HG02884 (cell line): Measurements from ENCODE around the gene COPS4.
"Not testable (repeated sequence)": the region's sequence is repeated elsewhere in the genome, so short reads cannot be mapped to it uniquely, and the experiment has no call there.

Source experiments
- ATAC-seq: cut with Tn5 transposase; IDR thresholded peaks from one replicate; pipeline ENCODE4 v1.9.1; 2021; ENCODE audit warnings: mild to moderate bottlenecking, moderate library complexity; ENCODE audit not compliant: unreplicated experiment

The COPS4 gene

GRCh38 chr4:83080561-83080960 lies 45.6 kb downstream of the COPS4 start:
- ATAC-seq, result no peak

- no peak for ATAC-seq
These were observed 47.8 kb downstream of the COPS4 start for GRCh38 chr4:83082777-83083176.

- peak; percentile 51 for ATAC-seq
These were observed 49.0 kb downstream of the COPS4 start for GRCh38 chr4:83083925-83084475.

GRCh38 chr4:83084956-83085355 lies 50.0 kb downstream of the COPS4 start:
- not testable (repeated sequence) for ATAC-seq

GRCh38 chr4:83089410-83090157 lies 54.6 kb downstream of the COPS4 start:
- no peak for ATAC-seq

GRCh38 chr4:83093060-83093640 lies 58.2 kb downstream of the COPS4 start:
- ATAC-seq, result no peak

- no peak for ATAC-seq
These were observed 61.4 kb downstream of the COPS4 start for GRCh38 chr4:83096397-83096796.

GRCh38 chr4:83104991-83105390 lies 70.0 kb downstream of the COPS4 start:
- no peak for ATAC-seq

- no peak for ATAC-seq
These were observed 72.6 kb downstream of the COPS4 start for GRCh38 chr4:83107631-83108030.

GRCh38 chr4:83108101-83108861 lies 73.3 kb downstream of the COPS4 start:
- ATAC-seq, result no peak

- ATAC-seq, result peak; percentile 15
These were observed 74.7 kb downstream of the COPS4 start for GRCh38 chr4:83109480-83110222.

- ATAC-seq, result peak; percentile 66
These were observed 75.4 kb downstream of the COPS4 start for GRCh38 chr4:83110223-83110945.

- no peak for ATAC-seq
These were observed 76.2 kb downstream of the COPS4 start for GRCh38 chr4:83110970-83111750.

- not testable (repeated sequence) for ATAC-seq
These were observed 76.8 kb downstream of the COPS4 start for GRCh38 chr4:83111751-83112141.

- ATAC-seq, result peak; percentile 34
These were observed 77.2 kb downstream of the COPS4 start for GRCh38 chr4:83112231-83112630.

- ATAC-seq, result no peak
These were observed 77.9 kb downstream of the COPS4 start for GRCh38 chr4:83112678-83113428.

GRCh38 chr4:83113429-83113786 lies 78.4 kb downstream of the COPS4 start:
- no peak for ATAC-seq

- ATAC-seq, result peak; percentile 38
These were observed 79.6 kb downstream of the COPS4 start, which contains the start of gene PLAC8 for GRCh38 chr4:83114576-83114975. PLAC8 (minus strand) TSS chr4:83114729; CDS start chr4:83107921, 6,808 bp downstream.

- no peak for ATAC-seq
These were observed 80.0 kb downstream of the COPS4 start for GRCh38 chr4:83115000-83115399.
